ENCODE data around the gene JCAD.
A peak's percentile ranks its signal among the peaks of the same experiment; 100 is the strongest.
"Not testable (repeated sequence)": the region's sequence is repeated elsewhere in the genome, so short reads cannot be mapped to it uniquely, and the experiment has no call there.

JCAD gene

GRCh38 chr10:30019468-30019867, 39.9 kb downstream of the JCAD start:
- no peak for DNase-seq

- no peak for DNase-seq
Measured at GRCh38 chr10:30018496-30018895, 40.9 kb downstream of the JCAD start.

- DNase-seq, result no peak
Measured at GRCh38 chr10:30017966-30018365, 41.4 kb downstream of the JCAD start.

- no peak for DNase-seq
Measured at GRCh38 chr10:30017556-30017955, 41.8 kb downstream of the JCAD start.

- DNase-seq, result no peak
Measured at GRCh38 chr10:30014511-30014910, 44.9 kb downstream of the JCAD start.

- DNase-seq, result no peak
Measured at GRCh38 chr10:30013757-30014156, 45.6 kb downstream of the JCAD start.

- no peak for DNase-seq
Measured at GRCh38 chr10:30011956-30012647, 47.3 kb downstream of the JCAD start.

- no peak for DNase-seq
Measured at GRCh38 chr10:30011396-30011795, 48.0 kb downstream of the JCAD start.

GRCh38 chr10:30007406-30007805, 52.0 kb downstream of the JCAD start:
- no peak for DNase-seq

GRCh38 chr10:30006410-30006809, 53.0 kb downstream of the JCAD start:
- no peak for DNase-seq

GRCh38 chr10:30005116-30005515, 54.3 kb downstream of the JCAD start:
- not testable (repeated sequence) for DNase-seq

- peak; percentile 35 for DNase-seq
Measured at GRCh38 chr10:30002426-30003266, 56.7 kb downstream of the JCAD start.

GRCh38 chr10:30000802-30001571, 58.4 kb downstream of the JCAD start:
- no peak for DNase-seq

GRCh38 chr10:29998142-29998808, 61.1 kb downstream of the JCAD start:
- peak; percentile 62 for DNase-seq

GRCh38 chr10:29994811-29995210, 64.6 kb downstream of the JCAD start:
- no peak for DNase-seq

- DNase-seq, result no peak
Measured at GRCh38 chr10:29993319-29993915, 66.0 kb downstream of the JCAD start.

GRCh38 chr10:29992914-29993313, 66.5 kb downstream of the JCAD start:
- no peak for DNase-seq

- DNase-seq, result no peak
Measured at GRCh38 chr10:29991382-29991781, 68.0 kb downstream of the JCAD start.

- DNase-seq, result no peak
Measured at GRCh38 chr10:29987471-29987870, 71.9 kb downstream of the JCAD start.

GRCh38 chr10:29982997-29983648, 76.3 kb downstream of the JCAD start:
- no peak for DNase-seq

- DNase-seq, result no peak
Measured at GRCh38 chr10:29981510-29981909, 77.9 kb downstream of the JCAD start.

GRCh38 chr10:29980084-29980483, 79.3 kb downstream of the JCAD start:
- no peak for DNase-seq

All from effector CD4-positive, alpha-beta T cell (primary cell).